Effector memory CD4-positive, alpha-beta T cell (primary cell): ENCODE measurements around the gene KLC1.

Experiments
- DNase-seq, 3 donors: peaks; one replicate each; pipeline ENCODE4 v3.0.0-alpha.2; 2020
- H3K27ac ChIP-seq: 2 replicates; pipeline ENCODE4 v1.7.0; 2013; ENCODE audit warnings: mild to moderate bottlenecking, low read length, moderate library complexity; ENCODE audit not compliant: insufficient read depth, poor library complexity, severe bottlenecking
- H3K27me3 ChIP-seq: replicated peaks from 2 replicates; pipeline ENCODE4 v1.7.0; 2013; ENCODE audit warnings: mild to moderate bottlenecking, low read length; ENCODE audit not compliant: insufficient read depth, control insufficient read depth, poor library complexity, severe bottlenecking
- H3K36me3 ChIP-seq: 2 replicates; pipeline ENCODE4 v1.7.0; 2013; ENCODE audit warnings: mild to moderate bottlenecking, low read length, moderate library complexity; ENCODE audit not compliant: control insufficient read depth, insufficient read depth
- H3K4me1 ChIP-seq: 2 replicates; pipeline ENCODE4 v1.7.0; 2013; ENCODE audit warnings: low read length, mild to moderate bottlenecking; ENCODE audit not compliant: control insufficient read depth, insufficient read depth, poor library complexity, severe bottlenecking
- H3K4me3 ChIP-seq: 2 replicates; pipeline ENCODE4 v1.7.0; 2013; ENCODE audit warnings: low read length, low read depth, mild to moderate bottlenecking; ENCODE audit not compliant: insufficient read depth, poor library complexity, severe bottlenecking
- H3K9me3 ChIP-seq: 2 replicates; pipeline ENCODE4 v1.7.0; 2013; ENCODE audit warnings: mild to moderate bottlenecking, low read length, moderate library complexity; ENCODE audit not compliant: control insufficient read depth

The KLC1 gene

DNA sequence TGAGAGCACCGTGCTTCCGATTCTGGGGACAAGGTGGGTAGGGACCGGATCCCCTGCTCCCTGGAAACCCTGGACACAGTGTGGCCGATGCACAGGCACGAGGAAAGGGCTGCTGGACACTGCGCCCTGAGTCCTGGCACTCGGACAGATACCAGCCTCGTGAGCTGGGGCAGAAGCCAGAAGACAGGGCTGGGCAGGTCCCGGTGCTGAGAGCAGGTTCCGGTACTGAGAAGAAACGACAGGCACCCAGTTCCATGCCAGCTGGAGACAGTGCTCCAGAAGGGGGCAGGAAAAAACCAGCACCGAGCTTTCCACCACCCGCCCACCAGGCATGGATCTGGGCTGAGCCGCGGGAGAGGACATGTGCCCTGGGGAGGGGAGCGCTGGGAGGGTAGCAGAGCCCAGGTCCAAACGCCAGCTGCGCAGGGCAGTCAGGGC is 79.8 kb downstream of the KLC1 start:
- no peak for DNase-seq
- Histone ChIP-seq H3K36me3 (peaks cover 6% of the 10 kb centered on the region), H3K27me3 (no peaks in the 10 kb centered on the region), H3K4me3 (no peak overlapping the region), H3K27ac (no peak overlapping the region), H3K9me3 (no peaks in the 10 kb centered on the region), H3K4me1 (no peaks in the 10 kb centered on the region)

- no peak overlapping the region for H3K27ac ChIP-seq
- H3K36me3 ChIP-seq: peaks cover 3% of the 10 kb centered on the region
- H3K9me3 ChIP-seq: no peaks in the 10 kb centered on the region
- H3K4me3 ChIP-seq: no peak overlapping the region
- H3K4me1 ChIP-seq: no peaks in the 10 kb centered on the region
- DNase-seq: no peak
- no peaks in the 10 kb centered on the region for H3K27me3 ChIP-seq
Observed at GRCh38 chr14:103709814-103710213, 80.8 kb downstream of the KLC1 start.

- Histone ChIP-seq H3K4me1 (no peaks in the 10 kb centered on the region), H3K4me3 (no peak overlapping the region), H3K36me3 (peaks cover 3% of the 10 kb centered on the region), H3K27ac (no peak overlapping the region), H3K27me3 (no peaks in the 10 kb centered on the region), H3K9me3 (no peaks in the 10 kb centered on the region)
- no peak for DNase-seq
Observed at GRCh38 chr14:103710771-103711377, 81.9 kb downstream of the KLC1 start.

GRCh38 chr14:103711516-103712431 is 82.8 kb downstream of the KLC1 start:
- Histone ChIP-seq H3K4me1 (peaks cover 6% of the 10 kb centered on the region), H3K36me3 (no peaks in the 10 kb centered on the region), H3K27me3 (no peaks in the 10 kb centered on the region), H3K4me3 (no peak overlapping the region), H3K9me3 (no peaks in the 10 kb centered on the region), H3K27ac (no peak overlapping the region)
- DNase-seq: no peak

DNA sequence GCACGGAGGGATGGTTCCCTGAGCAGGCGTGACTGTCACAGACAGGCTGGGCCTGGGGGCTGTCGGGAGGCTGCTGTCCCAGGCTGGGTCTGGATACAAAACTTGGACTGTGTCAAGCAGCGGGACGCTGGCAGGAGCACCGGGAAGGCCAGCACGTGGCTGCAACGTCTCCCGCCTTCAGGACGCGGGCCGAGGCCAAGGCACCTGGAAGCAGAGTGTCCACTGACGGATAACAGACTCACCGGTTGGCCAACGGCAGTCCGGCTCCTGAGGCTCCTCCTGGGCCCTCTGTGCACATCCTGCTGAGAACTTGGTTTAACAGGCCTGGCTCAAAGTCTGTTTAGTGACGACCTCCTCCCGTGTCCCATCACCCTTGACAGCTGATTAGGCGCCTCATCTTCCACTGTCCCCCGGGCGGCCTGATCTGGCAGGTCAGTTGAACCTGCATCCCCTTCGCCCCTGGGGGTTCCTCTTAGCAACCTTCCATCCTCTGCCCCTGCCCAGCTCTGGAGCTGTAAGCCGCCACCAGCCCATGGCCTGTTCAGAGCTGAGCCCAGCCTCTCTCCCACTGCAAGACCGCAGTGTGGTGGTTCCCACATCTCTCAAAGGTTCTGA is 83.7 kb downstream of the KLC1 start:
- Histone ChIP-seq H3K36me3 (no peaks in the 10 kb centered on the region), H3K27ac (no peak overlapping the region), H3K4me1 (peaks cover 9% of the 10 kb centered on the region), H3K27me3 (no peaks in the 10 kb centered on the region), H3K9me3 (no peaks in the 10 kb centered on the region), H3K4me3 (no peak overlapping the region)
- no peak for DNase-seq

GRCh38 chr14:103713304-103714062 is 84.5 kb downstream of the KLC1 start:
- peaks cover 9% of the 10 kb centered on the region for H3K4me1 ChIP-seq
- H3K36me3 ChIP-seq: no peaks in the 10 kb centered on the region
- H3K9me3 ChIP-seq: no peaks in the 10 kb centered on the region
- no peak overlapping the region for H3K27ac ChIP-seq
- no peak overlapping the region for H3K4me3 ChIP-seq
- no peak for DNase-seq
- H3K27me3 ChIP-seq: no peaks in the 10 kb centered on the region

DNA sequence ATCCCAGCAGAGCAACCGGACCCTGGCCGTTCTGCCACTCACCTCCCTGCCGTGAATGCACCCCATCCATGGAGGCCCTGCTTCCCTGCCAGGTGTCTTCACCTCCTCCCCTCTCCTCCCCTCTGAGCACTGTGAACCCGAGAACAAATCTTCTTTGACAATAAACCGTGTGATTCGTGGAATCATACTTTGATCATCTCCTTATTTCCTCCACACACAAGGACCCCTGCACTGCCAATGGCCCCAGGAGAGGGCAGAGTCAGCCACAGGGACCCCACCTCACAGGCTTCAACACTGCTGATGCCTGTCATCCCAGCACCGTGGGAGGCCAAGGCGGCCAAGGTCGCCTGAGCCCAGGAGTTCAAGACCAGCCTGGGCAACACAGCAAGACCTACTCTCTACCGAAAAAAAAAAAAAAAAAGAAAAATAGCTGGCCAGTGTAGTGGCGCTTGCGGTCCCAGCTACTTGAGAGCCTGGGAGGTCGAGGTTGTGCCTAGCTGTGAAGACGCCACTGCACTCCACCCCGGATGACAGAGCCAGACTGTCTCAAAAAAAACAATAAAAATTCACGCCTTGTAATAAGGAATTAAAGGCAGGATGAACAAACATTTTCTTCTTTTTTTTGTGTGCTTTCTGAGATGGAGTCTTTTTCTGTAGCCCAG is 85.2 kb downstream of the KLC1 start:
- H3K4me1 ChIP-seq: peaks cover 9% of the 10 kb centered on the region
- peak overlapping the region; percentile 58 for H3K4me3 ChIP-seq
- no peaks in the 10 kb centered on the region for H3K36me3 ChIP-seq
- H3K27me3 ChIP-seq: no peaks in the 10 kb centered on the region
- H3K9me3 ChIP-seq: no peaks in the 10 kb centered on the region
- DNase-seq: no peak
- no peak overlapping the region for H3K27ac ChIP-seq

GRCh38 chr14:103715052-103716000 is 86.3 kb downstream of the KLC1 start, which contains the start of the genes XRCC3 and ZFYVE21:
XRCC3 (minus strand) TSS chr14:103715451; CDS start chr14:103711087, 4,364 bp downstream.
ZFYVE21 (plus strand) TSS chr14:103715810; CDS start chr14:103715842, 32 bp downstream.
- Histone ChIP-seq H3K4me1 (peaks cover 9% of the 10 kb centered on the region), H3K27ac (peak within 1 kb of the TSS; percentile 37)

More at GRCh38 chr14:103715052-103716000, 86.3 kb downstream of the KLC1 start, which contains the start of the genes XRCC3 and ZFYVE21:
- Histone ChIP-seq H3K4me3 (peak within 1 kb of the TSS; percentile 66), H3K36me3 (no peaks in the 10 kb centered on the region), H3K27me3 (no peaks in the 10 kb centered on the region), H3K9me3 (no peaks in the 10 kb centered on the region)
- peak; percentile 99 for DNase-seq
